GM12864 (cell line): Measurements from ENCODE around the gene SBK2.

Source experiments
- DNase-seq: peaks from one replicate; pipeline ENCODE4 v3.0.0-alpha.2; 2011; ENCODE audit warnings: low read depth
- H3K4me3 ChIP-seq: 2 replicates; pipeline ENCODE4 v1.5.1; 2011; ENCODE audit warnings: mild to moderate bottlenecking, low read depth, low read length, control low read depth
- CTCF ChIP-seq: IDR thresholded peaks from 2 replicates; pipeline ENCODE4 v1.5.1; 2011; ENCODE audit warnings: low read depth, mild to moderate bottlenecking, moderate library complexity, low read length, control low read depth, inconsistent platforms; ENCODE audit errors: missing control alignments

Gene SBK2

GRCh38 chr19:55553217-55554182 lies 16.6 kb upstream of the SBK2 start:
- TF ChIP-seq CTCF: no peak
- H3K4me3 ChIP-seq: no peak overlapping the region
- DNase-seq: no peak

GRCh38 chr19:55552620-55553019 lies 15.7 kb upstream of the SBK2 start:
- TF ChIP-seq CTCF: no peak
- DNase-seq: no peak
- no peak overlapping the region for H3K4me3 ChIP-seq

- no peak for TF ChIP-seq CTCF
- DNase-seq: no peak
- H3K4me3 ChIP-seq: no peak overlapping the region
These were observed 15.3 kb upstream of the SBK2 start for GRCh38 chr19:55552206-55552605.

GRCh38 chr19:55550321-55550650 lies 13.4 kb upstream of the SBK2 start:
- no peak for TF ChIP-seq CTCF
- DNase-seq: no peak
- H3K4me3 ChIP-seq: no peak overlapping the region

- TF ChIP-seq CTCF: no peak
- H3K4me3 ChIP-seq: no peak overlapping the region
- DNase-seq: no peak
These were observed 12.8 kb upstream of the SBK2 start for GRCh38 chr19:55549500-55550320.

- no peak for DNase-seq
- no peak overlapping the region for H3K4me3 ChIP-seq
- no peak for TF ChIP-seq CTCF
These were observed 10.1 kb upstream of the SBK2 start for GRCh38 chr19:55546822-55547614.
